Measurements from ENCODE around the gene BCL2L2. TPM values are rescaled to one million over a fixed set of nuclear protein-coding genes. Genes with fewer than 3 reads are reported as not detected.

The BCL2L2 gene
- total RNA-seq, 2 experiments from 2014 or later, result 8.6 to 18.0 TPM

DNA sequence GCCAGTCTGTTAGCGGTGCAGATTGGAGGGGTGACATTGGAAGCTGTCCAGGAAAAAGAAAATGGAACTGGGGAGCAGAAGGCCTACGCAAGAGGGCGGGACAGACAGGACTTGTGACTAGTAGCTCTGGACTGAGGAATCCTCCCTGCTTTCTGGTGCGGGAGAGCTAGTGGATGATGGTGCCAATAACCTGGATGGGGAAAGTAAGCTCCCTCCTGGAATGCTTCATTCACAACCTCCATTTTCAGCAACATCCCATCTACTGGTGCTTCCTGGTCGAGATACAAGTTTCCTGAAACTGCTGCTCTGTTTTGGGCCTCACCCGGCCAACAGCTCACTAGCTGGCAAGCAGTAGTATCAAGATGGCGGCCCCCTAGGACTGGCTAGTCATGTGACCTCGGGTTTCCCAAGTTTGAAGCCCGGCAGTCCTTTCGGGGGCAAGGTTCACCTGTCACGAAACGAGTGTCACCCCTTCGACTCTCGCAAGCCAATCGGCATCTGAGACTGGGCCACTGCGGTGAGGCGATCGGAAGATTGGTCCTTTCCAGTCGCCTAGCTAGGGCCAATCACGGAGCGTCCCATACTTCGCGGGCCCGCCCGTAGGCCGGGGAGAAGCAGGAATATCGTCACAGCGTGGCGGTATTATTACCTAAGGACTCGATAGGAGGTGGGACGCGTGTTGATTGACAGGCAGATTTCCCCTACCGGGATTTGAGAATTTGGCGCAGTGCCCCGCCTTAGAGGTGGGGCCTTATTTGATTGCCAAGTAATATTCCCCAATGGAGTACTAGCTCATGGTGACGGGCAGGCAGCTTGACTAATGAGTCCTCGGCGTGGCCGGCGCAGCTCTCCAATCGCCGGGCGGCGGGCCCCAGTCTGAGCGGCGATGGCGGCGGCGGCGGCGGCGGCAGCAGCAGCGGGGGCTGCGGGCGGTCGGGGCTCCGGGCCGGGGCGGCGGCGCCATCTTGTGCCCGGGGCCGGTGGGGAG is 14.2 kb downstream of the BCL2L2 start, which contains the start of gene PABPN1:
PABPN1 (plus strand) TSS at position 874 of the 988 bp plus-strand sequence; CDS start at position 887, 13 bp downstream.
- intact Hi-C loops (cut with micrococcal nuclease; ENCODE audit: unreplicated experiment), result loop anchor here (1.0 to 5.0 kb wide), 4 partner anchors 14 to 236 kb away; partner anchors contain the start of genes BCL2L2, NGDN and THTPA
- peaks cover 23% of the 10 kb centered on the region for H3K79me2 ChIP-seq (ENCODE audit: insufficient read depth, low read depth, low read length)
- H3K9me3 ChIP-seq (ENCODE audit: low read length), result no peaks in the 10 kb centered on the region
- peak; percentile 100 for DNase-seq (ENCODE audit: low spot score)
- peaks cover 40% of the 10 kb centered on the region for H3K36me3 ChIP-seq (ENCODE audit: insufficient read depth, low read length)
- peaks cover 27% of the 10 kb centered on the region for H3K4me1 ChIP-seq (ENCODE audit: insufficient read depth, low read length, poor library complexity, severe bottlenecking)
- peak within 1 kb of the TSS; percentile 99 for H3K4me3 ChIP-seq (ENCODE audit: low read depth, low read length, poor library complexity, severe bottlenecking)
- TSS peak; percentile 98 for BruUV-seq (replicated peaks)
- ChIA-PET CTCF (ENCODE audit: unreplicated experiment) (interaction anchor here (0.5 to 2.0 kb wide), 14 partner anchors 10 to 663 kb away, joined by 3 to 9 read pairs (median 4); partner anchors contain the start of genes ACIN1, BCL2L2, HOMEZ and PPP1R3E), POLR2A (interaction anchor here (0.6 to 5.7 kb wide), 19 partner anchors 10 to 940 kb away, joined by 3 to 122 read pairs (median 4); partner anchors contain the start of genes ACIN1, BCL2L2, C14orf119 and PPP1R3E)
- peak within 1 kb of the TSS; percentile 83 for H3K27ac ChIP-seq (ENCODE audit: low read depth, low read length, poor library complexity, severe bottlenecking)
- peak within 1 kb of the TSS; percentile 86 for H3K4me2 ChIP-seq (ENCODE audit: low read length)
- TF ChIP-seq EZH2phosphoT487 (IDR thresholded peaks at IDR 0.05; ENCODE audit: borderline replicate concordance, low read depth, low read length) (no peak), CTCF (conservative IDR thresholded peaks at IDR 0.05; ENCODE audit: low read length) (no peak)
- peaks cover 13% of the 10 kb centered on the region; the same call in 1 of the 2 replicates for H4K20me1 ChIP-seq (ENCODE audit: insufficient read depth, low read length)
- H2AFZ ChIP-seq (ENCODE audit: low read length), result peak within 1 kb of the TSS; percentile 75; the same call in 1 of the 2 replicates
- H3K9me2 ChIP-seq (ENCODE audit: insufficient read depth, low read length), result no peaks in the 10 kb centered on the region

DNA sequence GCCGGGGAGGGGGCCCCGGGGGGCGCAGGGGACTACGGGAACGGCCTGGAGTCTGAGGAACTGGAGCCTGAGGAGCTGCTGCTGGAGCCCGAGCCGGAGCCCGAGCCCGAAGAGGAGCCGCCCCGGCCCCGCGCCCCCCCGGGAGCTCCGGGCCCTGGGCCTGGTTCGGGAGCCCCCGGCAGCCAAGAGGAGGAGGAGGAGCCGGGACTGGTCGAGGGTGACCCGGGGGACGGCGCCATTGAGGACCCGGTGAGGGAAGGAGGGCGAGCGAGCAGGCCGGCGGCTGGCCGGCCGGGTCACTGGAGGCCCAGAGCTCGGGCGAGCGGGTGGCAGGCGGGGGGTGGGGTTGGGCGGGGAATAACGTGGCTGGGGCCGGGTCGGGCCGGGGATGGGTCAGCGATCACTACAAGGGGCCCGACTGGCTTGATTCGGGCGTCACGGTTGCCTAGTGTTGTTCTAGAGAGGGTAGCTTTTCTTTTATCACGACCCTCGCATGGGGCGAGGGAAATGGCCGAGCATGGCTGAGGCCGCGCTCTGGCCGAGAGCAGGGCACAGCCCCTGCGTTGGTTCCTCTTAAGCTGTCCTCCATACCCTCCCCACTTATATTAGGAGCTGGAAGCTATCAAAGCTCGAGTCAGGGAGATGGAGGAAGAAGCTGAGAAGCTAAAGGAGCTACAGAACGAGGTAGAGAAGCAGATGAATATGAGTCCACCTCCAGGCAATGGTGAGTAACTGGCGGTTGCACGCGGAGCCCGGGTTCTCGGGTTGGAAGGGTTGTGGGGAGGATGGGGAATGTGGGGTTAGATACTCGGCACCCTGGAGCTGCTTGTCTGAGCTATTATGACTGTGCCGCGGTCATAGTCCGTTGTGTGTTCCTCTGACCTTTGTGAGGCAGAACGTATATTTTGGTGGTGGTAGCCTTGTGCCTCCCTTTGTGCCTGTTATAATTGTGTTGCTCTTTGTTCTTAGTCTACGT is 15.2 kb downstream of the BCL2L2 start:
- BruUV-seq (replicated peaks), result no TSS peak
- Histone ChIP-seq H3K4me1 (ENCODE audit: insufficient read depth, low read length, poor library complexity, severe bottlenecking) (peaks cover 27% of the 10 kb centered on the region), H3K9me2 (ENCODE audit: insufficient read depth, low read length) (no peaks in the 10 kb centered on the region), H4K20me1 (ENCODE audit: insufficient read depth, low read length) (peaks cover 13% of the 10 kb centered on the region; the same call in 1 of the 2 replicates), H3K4me3 (ENCODE audit: low read depth, low read length, poor library complexity, severe bottlenecking) (peak overlapping the region; percentile 99), H3K36me3 (ENCODE audit: insufficient read depth, low read length) (peaks cover 49% of the 10 kb centered on the region), H2AFZ (ENCODE audit: low read length) (no peak overlapping the region), H3K9me3 (ENCODE audit: low read length) (no peaks in the 10 kb centered on the region), H3K79me2 (ENCODE audit: insufficient read depth, low read depth, low read length) (peaks cover 23% of the 10 kb centered on the region), H3K27ac (ENCODE audit: low read depth, low read length, poor library complexity, severe bottlenecking) (peak overlapping the region; percentile 58), H3K4me2 (ENCODE audit: low read length) (peak overlapping the region; percentile 70)
- peak; percentile 51 for DNase-seq (ENCODE audit: low spot score)
- TF ChIP-seq CTCF (conservative IDR thresholded peaks at IDR 0.05; ENCODE audit: low read length), result no peak
- TF ChIP-seq EZH2phosphoT487 (IDR thresholded peaks at IDR 0.05; ENCODE audit: borderline replicate concordance, low read depth, low read length), result no peak
- CTCF ChIA-PET (ENCODE audit: unreplicated experiment), result interaction anchor here (0.5 to 2.0 kb wide), 9 partner anchors 11 to 662 kb away, joined by 3 to 9 read pairs (median 4); partner anchors contain the start of genes ACIN1, HOMEZ and PPP1R3E
- intact Hi-C loops (cut with micrococcal nuclease; ENCODE audit: unreplicated experiment), result loop anchor here (1.0 to 5.0 kb wide), 5 partner anchors 15 to 235 kb away; partner anchors contain the start of genes BCL2L2, NGDN and THTPA
- POLR2A ChIA-PET, result interaction anchor here (0.5 to 5.7 kb wide), 20 partner anchors 11 to 939 kb away, joined by 3 to 122 read pairs (median 4); partner anchors contain the start of genes ACIN1, BCL2L2, C14orf119 and PPP1R3E
